Mesodermal cell (in vitro differentiated cells): ENCODE data around the gene CREB3L1.

ENCODE experiments used
- H3K27ac ChIP-seq: 2 replicates; pipeline ENCODE4 v1.7.0; 2013; ENCODE audit warnings: mild to moderate bottlenecking, low read depth, low read length, moderate library complexity; ENCODE audit not compliant: severe bottlenecking
- H3K36me3 ChIP-seq: 2 replicates; pipeline ENCODE4 v1.7.1; 2013; ENCODE audit warnings: mild to moderate bottlenecking, low read length, moderate library complexity; ENCODE audit not compliant: control insufficient read depth, insufficient read depth
- H3K4me1 ChIP-seq: one replicate; pipeline ENCODE4 v1.7.1; 2013; ENCODE audit warnings: mild to moderate bottlenecking, low read length; ENCODE audit not compliant: insufficient read depth, control insufficient read depth, poor library complexity, severe bottlenecking
- H3K4me3 ChIP-seq: 2 replicates; pipeline ENCODE4 v1.7.0; 2013; ENCODE audit warnings: low read length, control low read depth, mild to moderate bottlenecking; ENCODE audit not compliant: insufficient read depth, poor library complexity, severe bottlenecking; ENCODE audit errors: extremely low read depth
- H3K9me3 ChIP-seq: 2 replicates; pipeline ENCODE4 v1.7.1; 2013; ENCODE audit warnings: mild to moderate bottlenecking, low read length, moderate library complexity; ENCODE audit not compliant: control insufficient read depth
- WGBS, 2 experiments: methylation state at CpG; one replicate each; pipeline ENCODE4 v1.1.5; 2013; ENCODE audit warnings: missing lambda C conversion rate in 2 of 2; ENCODE audit not compliant: insufficient coverage in 2 of 2; 5-methylcytosine and 5-hydroxymethylcytosine counted together

Gene CREB3L1

DNA sequence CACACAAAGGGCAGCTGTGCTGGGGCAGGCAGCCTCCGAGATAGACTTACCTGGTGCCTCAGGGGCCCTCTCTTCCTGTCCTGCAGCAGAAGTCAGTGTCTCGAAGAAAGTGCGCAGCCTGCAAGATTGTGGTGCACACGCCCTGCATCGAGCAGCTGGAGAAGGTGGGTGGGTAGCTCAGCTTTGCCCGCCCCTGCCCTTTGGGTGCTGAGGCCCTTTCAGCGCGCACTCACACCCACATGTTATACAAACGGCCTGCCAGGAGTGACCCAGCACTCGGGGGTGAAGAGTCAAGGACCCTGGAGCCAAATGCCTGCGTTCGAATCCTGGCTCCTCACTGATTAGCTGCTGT, 90.4 kb downstream of the CREB3L1 start:
- WGBS, 2 experiments: 92 to 97% methylated on average over 11 of the region's 12 CpGs

DNA sequence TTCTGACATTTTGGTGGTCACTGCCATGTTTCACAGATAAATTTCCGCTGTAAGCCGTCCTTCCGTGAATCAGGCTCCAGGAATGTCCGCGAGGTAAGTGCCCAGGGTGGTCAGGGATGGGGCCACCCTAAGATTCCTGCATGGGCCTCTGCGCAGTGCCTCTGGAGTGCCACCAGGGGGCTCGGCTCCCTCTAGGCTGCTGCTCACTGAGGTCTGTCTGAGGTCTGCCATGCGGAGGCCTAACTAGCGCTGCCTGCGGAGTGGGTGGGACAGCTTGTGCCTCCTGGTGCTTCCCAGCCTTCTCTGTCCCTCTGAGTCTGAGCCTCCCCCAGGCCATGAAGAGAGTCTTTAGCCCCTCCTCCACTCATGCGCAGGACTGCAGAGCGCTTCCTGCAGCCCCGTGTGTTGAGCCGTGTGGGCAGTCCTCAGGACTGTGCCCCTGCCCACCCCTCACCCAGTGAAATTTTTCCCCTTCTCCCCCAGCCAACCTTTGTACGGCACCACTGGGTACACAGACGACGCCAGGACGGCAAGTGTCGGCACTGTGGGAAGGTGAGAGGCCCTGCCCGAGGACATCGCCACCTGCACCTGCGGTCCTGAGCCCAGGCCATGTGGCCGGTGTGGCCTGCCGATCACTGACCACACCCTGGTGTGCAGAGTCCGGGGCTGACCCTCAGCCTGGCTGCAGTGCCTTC, 92.1 kb downstream of the CREB3L1 start:
- Histone ChIP-seq H3K4me3 (no peak overlapping the region), H3K4me1 (peaks cover 12% of the 10 kb centered on the region), H3K27ac (peak overlapping the region; percentile 53), H3K36me3 (peaks cover 55% of the 10 kb centered on the region), H3K9me3 (no peaks in the 10 kb centered on the region)
- WGBS, 2 experiments: 55 to 57% methylated on average over 22 to 24 of the region's 25 CpGs

More for the DNA sequence above, 90.4 kb downstream of the CREB3L1 start:
- Histone ChIP-seq H3K36me3 (peaks cover 49% of the 10 kb centered on the region), H3K9me3 (no peaks in the 10 kb centered on the region), H3K4me1 (peaks cover 24% of the 10 kb centered on the region), H3K27ac (no peak overlapping the region), H3K4me3 (no peak overlapping the region)

DNA sequence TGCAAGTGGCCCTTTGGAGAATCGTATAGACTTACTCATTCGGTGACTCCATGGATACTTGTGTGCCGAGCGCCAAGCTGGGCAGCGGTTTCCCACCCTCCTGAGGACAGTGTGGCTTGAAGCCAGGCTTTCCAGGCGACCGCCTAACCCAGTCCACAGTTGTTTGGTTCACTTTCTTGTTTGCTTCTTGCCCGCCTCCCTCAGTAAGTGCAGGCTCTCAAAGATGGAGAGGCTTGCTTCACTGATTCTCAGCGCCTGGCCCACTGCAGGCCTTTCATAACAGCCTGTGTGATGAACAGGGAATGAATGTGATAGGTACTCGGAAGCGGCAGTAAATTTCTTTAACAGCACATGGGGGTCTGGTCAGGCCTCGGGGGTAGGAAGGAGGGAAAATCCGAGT, 92.8 kb downstream of the CREB3L1 start:
- peaks cover 58% of the 10 kb centered on the region for H3K36me3 ChIP-seq
- H3K4me1 ChIP-seq: peaks cover 12% of the 10 kb centered on the region
- H3K9me3 ChIP-seq: no peaks in the 10 kb centered on the region
- H3K4me3 ChIP-seq: no peak overlapping the region
- WGBS, 2 experiments: 94 to 95% methylated on average over 13 of the region's 13 CpGs
- no peak overlapping the region for H3K27ac ChIP-seq
